ENCODE data around the gene SPRYD7. TPM values are rescaled to one million over a fixed set of nuclear protein-coding genes. Genes with fewer than 3 reads are reported as not detected.
"Not testable (repeated sequence)": the region's sequence is repeated elsewhere in the genome, so short reads cannot be mapped to it uniquely, and the experiment has no call there.

The SPRYD7 gene
- total and polyA plus RNA-seq, 4 experiments from 2014 or later, result 3.0 to 5.1 (median 3.3) TPM

- H3K4me3 ChIP-seq (ENCODE audit: low read length in 2 of 2); DNase-seq; H3K9me3 Mint-ChIP-seq; H3K27me3 ChIP-seq (ENCODE audit: insufficient read depth, low read length); CTCF ChIA-PET (ENCODE audit: partially characterized antibody); POLR2A ChIA-PET (ENCODE audit: partially characterized antibody); H3K4me1 ChIP-seq (ENCODE audit: insufficient read depth, low read length); H3K36me3 Mint-ChIP-seq; H3K27ac ChIP-seq (ENCODE audit: low read depth, low read length); H3K27me3 Mint-ChIP-seq; H3K9me3 ChIP-seq (ENCODE audit: control insufficient read depth in 1 of 2, low read length in 2 of 2); H3K36me3 ChIP-seq (ENCODE audit: insufficient read depth, low read length); H3K27ac Mint-ChIP-seq; intact Hi-C loops (cut with micrococcal nuclease); H3K4me1 Mint-ChIP-seq: not testable (repeated sequence)
- H3K4me3 Mint-ChIP-seq, result peak overlapping the region in 1 of 8 donors; percentile 73
These were observed 12.7 kb upstream of the SPRYD7 start for GRCh38 chr13:49948777-49949270.

GRCh38 chr13:49939321-49939720 is 3.2 kb upstream of the SPRYD7 start:
- POLR2A ChIA-PET (ENCODE audit: partially characterized antibody), result no interaction called here
- Mint-ChIP-seq H3K9me3 (peaks cover 0 to 1% (median 0%) of the 10 kb centered on the region in 8 donors), H3K27ac (no peak overlapping the region), H3K4me3 (no peak overlapping the region), H3K4me1 (peaks cover 8 to 18% (median 14%) of the 10 kb centered on the region in 4 donors), H3K27me3 (no peaks in the 10 kb centered on the region), H3K36me3 (peaks cover 5 to 10% of the 10 kb centered on the region in 2 donors)
- no peak overlapping the region for H3K27ac ChIP-seq (ENCODE audit: low read depth, low read length)
- peaks cover 19% of the 10 kb centered on the region for H3K4me1 ChIP-seq (ENCODE audit: insufficient read depth, low read length)
- no peak for DNase-seq
- no peak overlapping the region for H3K4me3 ChIP-seq (ENCODE audit: low read length in 2 of 2)
- no peaks in the 10 kb centered on the region for H3K27me3 ChIP-seq (ENCODE audit: insufficient read depth, low read length)
- H3K9me3 ChIP-seq (ENCODE audit: control insufficient read depth in 1 of 2, low read length in 2 of 2), result no peaks in the 10 kb centered on the region
- intact Hi-C loops (cut with micrococcal nuclease), result loop anchor here (5.0 to 10.0 kb wide), 3 partner anchors 1513 to 1905 kb away; partner anchors contain the start of genes INTS6 and NUDT15
- no peaks in the 10 kb centered on the region for H3K36me3 ChIP-seq (ENCODE audit: insufficient read depth, low read length)
- CTCF ChIA-PET (ENCODE audit: partially characterized antibody), result interaction anchor here (1.7 kb wide), 1 partner anchor 11 kb away, joined by 6 read pairs; no protein-coding TSS in a partner anchor

GRCh38 chr13:49938921-49939320 is 2.8 kb upstream of the SPRYD7 start:
- Mint-ChIP-seq H3K27me3 (no peaks in the 10 kb centered on the region), H3K4me1 (peaks cover 8 to 18% (median 14%) of the 10 kb centered on the region in 4 donors), H3K27ac (no peak overlapping the region), H3K4me3 (no peak overlapping the region), H3K36me3 (peaks cover 5 to 10% of the 10 kb centered on the region in 2 donors), H3K9me3 (peaks cover 0 to 1% (median 0%) of the 10 kb centered on the region in 8 donors)
- no peak for DNase-seq
- intact Hi-C loops (cut with micrococcal nuclease), result loop anchor here (5.0 to 10.0 kb wide), 3 partner anchors 1513 to 1904 kb away; partner anchors contain the start of genes INTS6 and NUDT15
- Histone ChIP-seq H3K4me1 (ENCODE audit: insufficient read depth, low read length) (peaks cover 19% of the 10 kb centered on the region), H3K27me3 (ENCODE audit: insufficient read depth, low read length) (no peaks in the 10 kb centered on the region), H3K4me3 (ENCODE audit: low read length in 2 of 2) (no peak overlapping the region), H3K27ac (ENCODE audit: low read depth, low read length) (no peak overlapping the region), H3K36me3 (ENCODE audit: insufficient read depth, low read length) (no peaks in the 10 kb centered on the region), H3K9me3 (ENCODE audit: control insufficient read depth in 1 of 2, low read length in 2 of 2) (no peaks in the 10 kb centered on the region)
- POLR2A ChIA-PET (ENCODE audit: partially characterized antibody), result interaction anchor here (0.8 kb wide), 1 partner anchor 13 kb away, joined by 3 read pairs; no protein-coding TSS in a partner anchor
- CTCF ChIA-PET (ENCODE audit: partially characterized antibody), result interaction anchor here (1.7 kb wide), 1 partner anchor 10 kb away, joined by 6 read pairs; no protein-coding TSS in a partner anchor

GRCh38 chr13:49938314-49938713 is 2.2 kb upstream of the SPRYD7 start:
- peak overlapping the region in 1 of 8 donors; percentile 36 for H3K4me3 Mint-ChIP-seq
- H3K36me3 ChIP-seq (ENCODE audit: insufficient read depth, low read length), result no peaks in the 10 kb centered on the region
- H3K4me1 ChIP-seq (ENCODE audit: insufficient read depth, low read length), result peaks cover 19% of the 10 kb centered on the region
- H3K9me3 ChIP-seq (ENCODE audit: control insufficient read depth in 1 of 2, low read length in 2 of 2), result no peaks in the 10 kb centered on the region
- H3K27ac ChIP-seq (ENCODE audit: low read depth, low read length), result no peak overlapping the region
- peaks cover 0 to 1% (median 0%) of the 10 kb centered on the region in 8 donors for H3K9me3 Mint-ChIP-seq
- intact Hi-C loops (cut with micrococcal nuclease), result loop anchor here (5.0 to 10.0 kb wide), 3 partner anchors 1514 to 1904 kb away; partner anchors contain the start of genes INTS6 and NUDT15
- H3K27ac Mint-ChIP-seq, result no peak overlapping the region
- no peak for DNase-seq
- no peak overlapping the region for H3K4me3 ChIP-seq (ENCODE audit: low read length in 2 of 2)
- POLR2A ChIA-PET (ENCODE audit: partially characterized antibody), result interaction anchor here (0.8 to 1.2 kb wide), 2 partner anchors 12 to 971 kb away, joined by 3 read pairs; partner anchors contain the start of gene RNASEH2B
- no peaks in the 10 kb centered on the region for H3K27me3 ChIP-seq (ENCODE audit: insufficient read depth, low read length)
- H3K36me3 Mint-ChIP-seq, result peaks cover 5 to 10% of the 10 kb centered on the region in 2 donors
- H3K4me1 Mint-ChIP-seq, result peaks cover 8 to 18% (median 14%) of the 10 kb centered on the region in 4 donors
- no peaks in the 10 kb centered on the region for H3K27me3 Mint-ChIP-seq
- CTCF ChIA-PET (ENCODE audit: partially characterized antibody), result interaction anchor here (1.7 kb wide), 1 partner anchor 10 kb away, joined by 6 read pairs; no protein-coding TSS in a partner anchor

- H3K27ac ChIP-seq (ENCODE audit: low read depth, low read length), result peak overlapping the region; percentile 63
- H3K27ac Mint-ChIP-seq, result peak overlapping the region in 6 of 7 donors; percentile 63 to 95 (median 90)
These were observed 781 bp upstream of the SPRYD7 start for GRCh38 chr13:49936968-49937273.

GRCh38 chr13:49935171-49936074 is 717 bp downstream of the SPRYD7 start:
- intact Hi-C loops (cut with micrococcal nuclease), result loop anchor here (1.0 to 10.0 kb wide), 9 partner anchors 62 to 1901 kb away; partner anchors contain the start of genes CAB39L, INTS6, KPNA3 and NUDT15
- Mint-ChIP-seq H3K4me1 (peaks cover 12 to 23% (median 15%) of the 10 kb centered on the region in 4 donors), H3K27ac (peak overlapping the region; percentile 85 to 97 (median 91)), H3K36me3 (peaks cover 0 to 13% of the 10 kb centered on the region in 2 donors), H3K9me3 (no peaks in the 10 kb centered on the region), H3K4me3 (peak overlapping the region; percentile 91 to 97 (median 95)), H3K27me3 (no peaks in the 10 kb centered on the region)
- DNase-seq, result peak in 3 of 5 donors; percentile 26 to 42 (median 27)
- H3K9me3 ChIP-seq (ENCODE audit: control insufficient read depth in 1 of 2, low read length in 2 of 2), result no peaks in the 10 kb centered on the region
- peaks cover 19% of the 10 kb centered on the region for H3K4me1 ChIP-seq (ENCODE audit: insufficient read depth, low read length)
- peak overlapping the region; percentile 63 for H3K27ac ChIP-seq (ENCODE audit: low read depth, low read length)
- ChIA-PET CTCF (ENCODE audit: partially characterized antibody) (interaction anchor here (1.0 to 1.9 kb wide), 11 partner anchors 9 to 974 kb away, joined by 3 to 10 read pairs (median 3); partner anchors contain the start of genes KPNA3 and TRIM13), POLR2A (ENCODE audit: partially characterized antibody) (interaction anchor here (0.9 to 2.2 kb wide), 15 partner anchors 41 to 1886 kb away, joined by 3 to 23 read pairs (median 5); partner anchors contain the start of genes CAB39L, FNDC3A, KPNA3 and PHF11)
- peak overlapping the region; percentile 66 to 96 for H3K4me3 ChIP-seq (ENCODE audit: low read length in 2 of 2)
- H3K27me3 ChIP-seq (ENCODE audit: insufficient read depth, low read length), result no peaks in the 10 kb centered on the region
- no peaks in the 10 kb centered on the region for H3K36me3 ChIP-seq (ENCODE audit: insufficient read depth, low read length)

More at GRCh38 chr13:49936968-49937273, 781 bp upstream of the SPRYD7 start:
- H3K9me3 Mint-ChIP-seq, result no peaks in the 10 kb centered on the region
- CTCF ChIA-PET (ENCODE audit: partially characterized antibody), result interaction anchor here (0.8 to 1.9 kb wide), 12 partner anchors 10 to 972 kb away, joined by 3 to 10 read pairs (median 4); partner anchors contain the start of genes KPNA3 and TRIM13
- DNase-seq, result no peak
- H3K27me3 ChIP-seq (ENCODE audit: insufficient read depth, low read length), result no peaks in the 10 kb centered on the region
- H3K4me3 ChIP-seq (ENCODE audit: low read length in 2 of 2), result peak overlapping the region; percentile 66 to 96
- peaks cover 12 to 23% (median 15%) of the 10 kb centered on the region in 4 donors for H3K4me1 Mint-ChIP-seq
- no peaks in the 10 kb centered on the region for H3K36me3 ChIP-seq (ENCODE audit: insufficient read depth, low read length)
- H3K4me1 ChIP-seq (ENCODE audit: insufficient read depth, low read length), result peaks cover 19% of the 10 kb centered on the region
- peak overlapping the region; percentile 91 to 97 (median 94) for H3K4me3 Mint-ChIP-seq
- no peaks in the 10 kb centered on the region for H3K9me3 ChIP-seq (ENCODE audit: control insufficient read depth in 1 of 2, low read length in 2 of 2)
- intact Hi-C loops (cut with micrococcal nuclease), result loop anchor here (1.0 to 10.0 kb wide), 9 partner anchors 60 to 1902 kb away; partner anchors contain the start of genes CAB39L, INTS6, KPNA3 and NUDT15
- H3K27me3 Mint-ChIP-seq, result no peaks in the 10 kb centered on the region
- POLR2A ChIA-PET (ENCODE audit: partially characterized antibody), result interaction anchor here (0.9 to 2.2 kb wide), 15 partner anchors 13 to 1868 kb away, joined by 3 to 23 read pairs (median 5); partner anchors contain the start of genes FNDC3A, KPNA3 and TRIM13
- peaks cover 0 to 13% of the 10 kb centered on the region in 2 donors for H3K36me3 Mint-ChIP-seq

Data from CD4-positive, alpha-beta memory T cell (primary cell).